Common myeloid progenitor, CD34-positive (primary cell): Measurements from ENCODE around the gene OPCML.

ENCODE experiments used
- CTCF ChIA-PET: fragments of 350-600 bp; sonication (Branson Sonifier 250); formaldehyde crosslinking; loops from one replicate; lab custom pipeline; 2021; ENCODE audit warnings: antibody characterized with exemption; lab: Charles Lee
- POLR2A ChIA-PET: fragments of 350-600 bp; sonication (Branson Sonifier 250); formaldehyde crosslinking; loops from one replicate; lab custom pipeline; 2021; ENCODE audit warnings: antibody characterized with exemption; lab: Charles Lee
- DNase-seq, 3 donors: peaks; one replicate each; pipeline versions ENCODE4 v3.0.0 to v3.0.0-alpha.2; 2013
- H3K27ac ChIP-seq, 2 experiments: 1 replicate in 1 of 2; 2 replicates in 1 of 2; pipeline ENCODE4 v1.7.0; 2013; ENCODE audit warnings: inconsistent platforms in 2 of 2, low read length in 2 of 2, mild to moderate bottlenecking in 2 of 2, low read depth in 1 of 2, moderate library complexity in 1 of 2; ENCODE audit not compliant: severe bottlenecking in 2 of 2, insufficient read depth in 1 of 2, poor library complexity in 1 of 2
- H3K27me3 ChIP-seq, 5 experiments: replicated peaks in 2 of 5; 1 replicate in 3 of 5; 2 replicates in 2 of 5; pipeline versions ENCODE4 v1.6.1 to v1.7.0; 2013; ENCODE audit warnings: low read length in 4 of 5, mild to moderate bottlenecking in 2 of 5, moderate library complexity in 2 of 5, inconsistent platforms in 1 of 5; ENCODE audit not compliant: insufficient read depth in 5 of 5, control insufficient read depth in 4 of 5
- H3K36me3 ChIP-seq, 4 experiments: 1 replicate in 2 of 4; 2 replicates in 2 of 4; pipeline versions ENCODE4 v1.6.1 to v1.7.0; 2013; ENCODE audit warnings: low read length in 3 of 4, control low read depth in 1 of 4, mild to moderate bottlenecking in 1 of 4; ENCODE audit not compliant: control insufficient read depth in 4 of 4, insufficient read depth in 4 of 4
- H3K4me1 ChIP-seq, 4 experiments: 1 replicate in 3 of 4; 2 replicates in 1 of 4; pipeline versions ENCODE4 v1.6.1 to v1.7.1; 2013; ENCODE audit warnings: low read length in 3 of 4, mild to moderate bottlenecking in 3 of 4, control low read depth in 1 of 4, inconsistent platforms in 1 of 4, moderate library complexity in 1 of 4; ENCODE audit not compliant: control insufficient read depth in 4 of 4, insufficient read depth in 4 of 4; ENCODE audit errors: control extremely low read depth in 1 of 4
- H3K4me3 ChIP-seq, 7 experiments: 1 replicate in 4 of 7; 2 replicates in 3 of 7; pipeline versions ENCODE4 v1.5.1 to v1.7.0; 2013; ENCODE audit warnings: mild to moderate bottlenecking in 7 of 7, low read length in 6 of 7, moderate library complexity in 6 of 7, inconsistent platforms in 2 of 7, low read depth in 2 of 7, control low read depth in 1 of 7; ENCODE audit not compliant: insufficient read depth in 4 of 7, control insufficient read depth in 1 of 7; ENCODE audit errors: extremely low read depth in 1 of 7
- H3K9me3 ChIP-seq, 5 experiments: 1 replicate in 4 of 5; 2 replicates in 1 of 5; pipeline versions ENCODE4 v1.6.1 to v1.7.1; 2013; ENCODE audit warnings: low read length in 4 of 5, mild to moderate bottlenecking in 2 of 5, inconsistent platforms in 1 of 5, low read depth in 1 of 5, moderate library complexity in 1 of 5; ENCODE audit not compliant: control insufficient read depth in 4 of 5, insufficient read depth in 2 of 5; ENCODE audit errors: control extremely low read depth in 1 of 5
- WGBS: methylation state at CpG from one replicate; pipeline ENCODE4 v1.1.5; 2013; ENCODE audit not compliant: insufficient coverage; 5-methylcytosine and 5-hydroxymethylcytosine counted together

Gene OPCML

DNA sequence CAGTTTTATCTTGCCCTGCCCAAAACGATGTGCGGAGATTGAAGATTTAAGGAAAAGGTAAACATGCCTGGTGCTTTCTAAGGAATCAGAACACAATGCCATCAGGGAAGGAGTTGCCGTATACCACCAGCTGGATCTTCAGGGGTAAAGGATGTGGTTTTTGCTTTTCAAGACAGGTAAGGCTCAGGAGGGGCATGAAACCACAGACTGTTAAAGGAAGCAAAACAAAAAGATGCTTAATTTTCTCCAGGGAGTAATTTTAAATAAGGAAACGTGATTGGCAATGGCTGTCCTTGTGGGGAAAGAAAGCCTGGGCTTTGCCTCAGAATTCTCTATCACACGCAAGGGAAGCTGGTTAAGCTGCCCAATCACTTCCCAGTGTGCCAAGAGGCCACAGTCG lies 655.6 kb downstream of the OPCML start:
- DNase-seq: no peak
- Histone ChIP-seq H3K4me3 (no peak overlapping the region), H3K27ac (no peak overlapping the region), H3K9me3 (no peaks in the 10 kb centered on the region), H3K27me3 (no peaks in the 10 kb centered on the region), H3K36me3 (no peaks in the 10 kb centered on the region), H3K4me1 (no peaks in the 10 kb centered on the region)
- WGBS: 81% methylated on average over 5 of the region's 6 CpGs
- POLR2A ChIA-PET: no interaction called here
- CTCF ChIA-PET: no interaction called here

DNA sequence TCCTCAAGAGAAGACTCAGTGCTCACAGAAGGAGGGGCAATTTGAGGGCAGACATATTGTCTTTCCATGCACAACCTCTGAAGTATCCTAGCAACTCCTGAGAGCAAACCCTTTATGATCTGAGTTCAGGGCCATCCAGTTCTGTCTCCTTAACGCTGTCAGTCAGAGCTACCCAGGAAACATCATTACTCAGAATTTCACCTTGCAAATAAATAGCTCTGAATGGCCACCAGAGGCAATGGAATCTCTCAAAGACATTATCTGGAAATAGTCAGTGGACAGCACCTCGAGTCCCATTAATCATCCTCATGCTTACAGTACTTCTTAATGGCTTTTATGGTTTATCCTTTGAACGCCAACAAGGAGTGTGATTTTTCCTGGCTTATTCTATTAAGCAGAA lies 656.1 kb downstream of the OPCML start:
- no peak for DNase-seq
- H3K27ac ChIP-seq: no peak overlapping the region
- H3K36me3 ChIP-seq: no peaks in the 10 kb centered on the region
- H3K9me3 ChIP-seq: no peaks in the 10 kb centered on the region
- 100% methylated on average over 1 of the region's 3 CpGs for WGBS
- H3K4me1 ChIP-seq: no peaks in the 10 kb centered on the region
- ChIA-PET CTCF (no interaction called here), POLR2A (no interaction called here)
- no peak overlapping the region for H3K4me3 ChIP-seq
- no peaks in the 10 kb centered on the region for H3K27me3 ChIP-seq

DNA sequence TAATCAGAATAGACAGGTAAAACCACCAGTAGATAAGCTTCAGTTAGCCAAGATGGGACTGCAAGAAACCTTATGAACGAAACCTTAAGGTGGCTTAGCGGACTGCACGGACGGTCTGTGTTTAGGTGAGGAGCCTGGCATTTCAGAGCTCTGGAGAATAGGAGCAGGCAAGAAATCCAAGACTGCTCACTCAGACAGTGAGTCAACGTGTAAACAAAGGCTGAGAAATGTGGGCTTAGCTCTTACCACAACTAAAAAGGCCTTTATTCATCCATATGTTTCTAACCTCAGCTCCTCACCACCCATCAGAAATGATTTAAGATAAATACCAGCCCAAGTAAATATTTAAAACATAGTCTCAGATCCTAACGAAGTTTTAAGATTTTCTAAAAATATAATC lies 657.7 kb downstream of the OPCML start:
- no peaks in the 10 kb centered on the region for H3K9me3 ChIP-seq
- CTCF ChIA-PET: interaction anchor here (0.9 kb wide), 1 partner anchor 9 kb away, joined by 3 read pairs; no protein-coding TSS in a partner anchor
- no peak overlapping the region for H3K4me3 ChIP-seq
- DNase-seq: no peak
- no peaks in the 10 kb centered on the region for H3K27me3 ChIP-seq
- H3K36me3 ChIP-seq: no peaks in the 10 kb centered on the region
- no peaks in the 10 kb centered on the region for H3K4me1 ChIP-seq
- no peak overlapping the region for H3K27ac ChIP-seq
- 91% methylated on average over 4 of the region's 6 CpGs for WGBS
- POLR2A ChIA-PET: no interaction called here

DNA sequence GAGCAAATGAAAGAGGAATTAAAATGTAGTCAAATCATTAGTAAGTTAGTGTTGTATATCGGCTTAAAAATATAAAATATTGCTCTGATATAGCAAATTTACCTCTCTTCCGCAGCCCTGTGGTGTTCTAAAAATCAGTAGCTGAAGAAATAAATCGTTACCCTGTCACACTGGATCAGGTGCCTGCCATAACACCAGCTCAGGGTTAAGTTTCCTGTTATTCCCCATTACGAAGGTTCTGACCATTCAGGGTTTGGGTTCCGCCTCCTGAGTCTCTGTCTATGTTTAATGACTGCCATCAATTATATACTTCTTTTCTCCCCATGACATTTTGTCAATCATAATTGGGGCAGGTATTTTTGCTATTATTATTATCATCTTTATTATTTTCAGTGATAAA lies 658.5 kb downstream of the OPCML start:
- Histone ChIP-seq H3K9me3 (no peaks in the 10 kb centered on the region), H3K27me3 (no peaks in the 10 kb centered on the region), H3K4me3 (no peak overlapping the region), H3K27ac (no peak overlapping the region), H3K36me3 (no peaks in the 10 kb centered on the region), H3K4me1 (no peaks in the 10 kb centered on the region)
- CTCF ChIA-PET: no interaction called here
- WGBS: 64% methylated on average over 2 of the region's 5 CpGs
- DNase-seq: no peak
- POLR2A ChIA-PET: no interaction called here

DNA sequence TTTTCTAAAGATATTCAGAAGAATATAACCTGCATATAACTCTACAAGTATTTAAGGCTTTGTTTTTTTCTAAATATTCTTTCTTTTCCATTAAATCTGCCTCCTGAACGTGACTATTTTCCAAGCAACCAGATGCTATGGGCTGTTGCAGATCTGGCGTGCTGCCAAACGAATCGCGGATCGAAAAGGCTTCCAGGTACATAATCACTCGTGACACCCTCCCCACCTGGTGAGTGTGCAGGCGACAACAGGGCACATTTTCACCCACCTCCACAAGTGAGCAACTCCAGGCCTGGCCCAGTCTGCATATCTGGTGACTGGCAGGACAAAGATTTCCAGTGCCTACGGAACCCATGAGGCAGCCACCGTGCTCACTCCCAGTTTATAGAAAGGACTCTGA lies 660.1 kb downstream of the OPCML start:
- no peak for DNase-seq
- H3K27ac ChIP-seq: no peak overlapping the region
- H3K4me3 ChIP-seq: no peak overlapping the region
- no peaks in the 10 kb centered on the region for H3K4me1 ChIP-seq
- ChIA-PET POLR2A (no interaction called here), CTCF (no interaction called here)
- no peaks in the 10 kb centered on the region for H3K27me3 ChIP-seq
- H3K9me3 ChIP-seq: no peaks in the 10 kb centered on the region
- 96% methylated on average over 10 of the region's 10 CpGs for WGBS
- H3K36me3 ChIP-seq: no peaks in the 10 kb centered on the region

GRCh38 chr11:132866783-132867545 lies 665.3 kb downstream of the OPCML start:
- no peak for DNase-seq
- CTCF ChIA-PET: no interaction called here

DNA sequence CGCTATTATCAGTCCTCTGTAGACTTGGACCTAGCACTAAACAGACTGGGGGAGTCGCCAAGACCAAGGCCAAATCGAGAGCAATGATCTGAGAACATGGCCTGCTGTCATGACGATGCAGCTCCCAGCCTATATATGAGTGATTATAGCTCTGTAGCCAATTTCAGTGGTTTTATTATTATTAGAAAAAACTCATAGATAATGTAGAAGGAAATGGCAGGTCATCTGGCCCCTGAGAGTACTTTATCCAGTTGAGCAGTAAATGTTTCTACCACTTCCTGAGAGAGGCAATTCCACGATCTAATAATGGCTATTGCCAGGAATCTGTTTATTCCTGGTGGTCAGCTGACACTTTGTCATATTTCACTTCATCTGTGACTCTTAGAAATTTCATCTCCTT lies 666.7 kb downstream of the OPCML start:
- CTCF ChIA-PET: no interaction called here
- 90% methylated on average over 4 of the region's 5 CpGs for WGBS

More at GRCh38 chr11:132866783-132867545, 665.3 kb downstream of the OPCML start:
- no peaks in the 10 kb centered on the region for H3K9me3 ChIP-seq
- 31% methylated on average over 2 of the region's 5 CpGs for WGBS
- H3K4me1 ChIP-seq: no peaks in the 10 kb centered on the region
- no peak overlapping the region for H3K27ac ChIP-seq
- POLR2A ChIA-PET: no interaction called here
- H3K4me3 ChIP-seq: no peak overlapping the region
- H3K27me3 ChIP-seq: peaks cover 0 to 2% (median 0%) of the 10 kb centered on the region in 5 experiments
- H3K36me3 ChIP-seq: no peaks in the 10 kb centered on the region

More for the DNA sequence above, 666.7 kb downstream of the OPCML start:
- Histone ChIP-seq H3K36me3 (no peaks in the 10 kb centered on the region), H3K4me1 (no peaks in the 10 kb centered on the region), H3K27ac (no peak overlapping the region), H3K9me3 (no peaks in the 10 kb centered on the region), H3K4me3 (no peak overlapping the region), H3K27me3 (peaks cover 0 to 2% (median 0%) of the 10 kb centered on the region in 5 experiments)
- no peak for DNase-seq
- POLR2A ChIA-PET: no interaction called here
